HFF-Myc (cell line): ENCODE data around the gene PNRC2.
"Not testable (repeated sequence)": the region's sequence is repeated elsewhere in the genome, so short reads cannot be mapped to it uniquely, and the experiment has no call there.

Source experiments
- DNase-seq: peaks from one replicate; pipeline ENCODE4 v3.0.0-alpha.2; 2011; ENCODE audit warnings: low read depth; ENCODE audit errors: extremely low read depth
- H3K4me3 ChIP-seq: replicated peaks from 2 replicates; pipeline ENCODE4 v1.5.1; 2011; ENCODE audit warnings: low read depth, mild to moderate bottlenecking, control low read depth, low read length
- TF ChIP-seq, protein P1 (sequence below): IDR thresholded peaks from 2 replicates; pipeline ENCODE4 v1.5.1; 2012; ENCODE audit warnings: mild to moderate bottlenecking, low read depth, low read length, control low read depth; ENCODE audit errors: missing control alignments

The PNRC2 gene

GRCh38 chr1:23947366-23947765 lies 12.3 kb upstream of the PNRC2 start:
- TF ChIP-seq, protein P1, sequence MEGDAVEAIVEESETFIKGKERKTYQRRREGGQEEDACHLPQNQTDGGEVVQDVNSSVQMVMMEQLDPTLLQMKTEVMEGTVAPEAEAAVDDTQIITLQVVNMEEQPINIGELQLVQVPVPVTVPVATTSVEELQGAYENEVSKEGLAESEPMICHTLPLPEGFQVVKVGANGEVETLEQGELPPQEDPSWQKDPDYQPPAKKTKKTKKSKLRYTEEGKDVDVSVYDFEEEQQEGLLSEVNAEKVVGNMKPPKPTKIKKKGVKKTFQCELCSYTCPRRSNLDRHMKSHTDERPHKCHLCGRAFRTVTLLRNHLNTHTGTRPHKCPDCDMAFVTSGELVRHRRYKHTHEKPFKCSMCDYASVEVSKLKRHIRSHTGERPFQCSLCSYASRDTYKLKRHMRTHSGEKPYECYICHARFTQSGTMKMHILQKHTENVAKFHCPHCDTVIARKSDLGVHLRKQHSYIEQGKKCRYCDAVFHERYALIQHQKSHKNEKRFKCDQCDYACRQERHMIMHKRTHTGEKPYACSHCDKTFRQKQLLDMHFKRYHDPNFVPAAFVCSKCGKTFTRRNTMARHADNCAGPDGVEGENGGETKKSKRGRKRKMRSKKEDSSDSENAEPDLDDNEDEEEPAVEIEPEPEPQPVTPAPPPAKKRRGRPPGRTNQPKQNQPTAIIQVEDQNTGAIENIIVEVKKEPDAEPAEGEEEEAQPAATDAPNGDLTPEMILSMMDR: no peak
- DNase-seq: no peak
- no peak overlapping the region for H3K4me3 ChIP-seq

GRCh38 chr1:23953020-23953419 lies 6.6 kb upstream of the PNRC2 start:
- H3K4me3 ChIP-seq: no peak overlapping the region
- TF ChIP-seq, protein P1: no peak
- DNase-seq: no peak

DNA sequence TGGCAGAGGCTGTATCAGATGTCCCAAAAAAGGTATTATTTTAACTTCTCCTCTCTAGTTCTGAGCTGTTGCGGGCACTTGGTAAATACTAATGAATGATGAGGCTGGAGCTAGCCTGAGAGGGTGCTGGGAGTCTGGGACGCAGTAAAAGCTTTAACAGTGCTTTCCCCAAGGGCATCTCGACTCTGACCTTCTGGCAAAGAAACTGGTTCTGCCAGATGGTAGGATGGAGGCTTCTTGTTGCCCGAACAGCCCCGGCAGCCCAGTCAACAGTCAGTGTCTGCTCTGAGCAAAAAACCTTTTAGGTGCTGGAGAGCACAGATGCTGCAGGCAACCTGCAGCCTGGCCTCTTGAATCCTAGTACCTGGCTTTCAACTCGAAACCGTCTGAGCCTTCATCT lies 2.5 kb upstream of the PNRC2 start:
- no peak for DNase-seq
- H3K4me3 ChIP-seq: no peak overlapping the region
- TF ChIP-seq, protein P1: no peak

- DNase-seq: not testable (repeated sequence)
- H3K4me3 ChIP-seq: peak overlapping the region; percentile 76
Measured at GRCh38 chr1:23958040-23958809, 1.4 kb upstream of the PNRC2 start.

GRCh38 chr1:23958810-23959460 lies 693 bp upstream of the PNRC2 start:
- H3K4me3 ChIP-seq: peak overlapping the region; percentile 76
- DNase-seq: peak; percentile 82
- TF ChIP-seq, protein P1: peak; percentile 32

DNA sequence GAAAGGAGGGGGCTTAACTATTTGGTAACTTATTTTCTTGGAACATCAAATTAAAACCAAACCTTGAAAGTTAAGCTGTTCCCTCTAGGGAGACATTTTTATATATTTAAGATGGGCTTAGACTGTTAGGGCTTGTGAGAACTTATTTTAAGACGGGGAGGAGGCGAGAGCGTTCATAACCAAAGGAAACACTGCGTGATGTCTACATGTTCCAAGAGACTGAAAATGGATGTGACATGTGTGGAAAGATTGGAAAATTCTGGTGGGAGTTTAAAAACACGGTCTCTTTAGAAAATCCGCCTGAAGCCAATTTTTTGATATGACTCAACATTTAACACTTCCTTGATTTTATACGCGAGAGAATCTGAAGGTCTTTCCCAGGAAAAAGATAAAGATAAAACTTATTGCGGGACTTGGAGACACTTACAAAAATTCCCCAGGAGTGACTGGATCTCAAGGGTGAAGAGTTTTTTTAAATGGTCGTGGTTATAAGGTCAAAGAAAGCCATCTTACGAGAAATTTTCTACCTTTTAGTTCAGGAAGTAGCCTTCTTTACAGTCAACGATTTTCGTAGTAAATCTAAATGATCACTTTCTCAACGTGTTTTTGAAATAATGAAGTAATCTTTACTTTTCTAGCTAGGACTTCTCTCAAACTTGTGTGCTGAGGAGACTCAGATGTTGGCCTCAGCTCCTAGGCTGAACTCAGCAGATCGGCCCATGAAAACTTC lies 828 bp downstream of the PNRC2 start:
- no peak for DNase-seq
- H3K4me3 ChIP-seq: peak overlapping the region; percentile 76
- TF ChIP-seq, protein P1: no peak
